Inflammatory macrophage (primary cell): ENCODE data around the gene GNAQ.

Experiments
- DNase-seq, 2 donors: peaks; one replicate each; pipeline ENCODE4 v3.0.0-alpha.2; 2020 to 2022

The GNAQ gene

GRCh38 chr9:77808751-77809081 lies 222.9 kb downstream of the GNAQ start:
- DNase-seq = peak; percentile 16 to 23

GRCh38 chr9:77807846-77808750 lies 223.5 kb downstream of the GNAQ start:
- DNase-seq = no peak

- peak; percentile 88 to 91 for DNase-seq
Observed at GRCh38 chr9:77807281-77807683, 224.3 kb downstream of the GNAQ start.

- DNase-seq = no peak
Observed at GRCh38 chr9:77806741-77807140, 224.9 kb downstream of the GNAQ start.

GRCh38 chr9:77805810-77806209 lies 225.8 kb downstream of the GNAQ start:
- DNase-seq = no peak

GRCh38 chr9:77803423-77803822 lies 228.2 kb downstream of the GNAQ start:
- no peak for DNase-seq

DNA sequence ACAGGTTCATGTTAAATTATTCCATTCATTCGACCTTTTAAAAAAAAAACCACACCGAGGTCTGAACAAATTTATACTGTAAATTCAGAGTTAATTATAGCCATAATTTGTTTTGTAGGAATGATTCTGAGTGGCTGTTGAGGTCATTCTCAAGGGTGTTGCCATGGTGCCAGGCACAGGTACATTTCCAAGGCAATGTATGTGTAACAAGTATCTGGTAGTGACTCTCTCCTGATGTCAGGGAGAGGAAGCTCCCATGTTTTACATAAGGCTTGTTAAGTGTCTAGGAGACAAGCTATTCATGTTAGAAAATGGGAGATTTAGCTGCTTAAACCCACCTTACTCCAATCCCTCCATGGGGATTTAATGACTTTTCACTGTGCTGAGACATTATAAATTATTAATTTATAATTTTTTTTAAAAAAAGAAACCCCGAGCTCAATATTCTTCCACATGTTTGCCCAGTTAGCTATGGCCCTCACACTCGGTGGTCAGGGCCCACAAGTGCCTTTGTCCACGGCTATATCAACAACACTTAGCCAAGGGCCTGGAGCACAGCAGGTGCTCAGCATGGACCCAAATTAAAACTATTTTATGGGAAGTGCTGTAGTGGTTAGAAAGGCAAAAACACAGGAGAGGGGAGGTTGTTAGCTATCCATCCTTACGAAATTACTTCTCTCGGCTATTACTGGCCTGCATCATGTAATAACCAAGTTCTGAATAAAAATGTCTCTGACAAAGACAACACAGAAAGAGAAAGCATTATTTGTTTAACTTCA lies 228.9 kb downstream of the GNAQ start:
- DNase-seq = no peak

DNA sequence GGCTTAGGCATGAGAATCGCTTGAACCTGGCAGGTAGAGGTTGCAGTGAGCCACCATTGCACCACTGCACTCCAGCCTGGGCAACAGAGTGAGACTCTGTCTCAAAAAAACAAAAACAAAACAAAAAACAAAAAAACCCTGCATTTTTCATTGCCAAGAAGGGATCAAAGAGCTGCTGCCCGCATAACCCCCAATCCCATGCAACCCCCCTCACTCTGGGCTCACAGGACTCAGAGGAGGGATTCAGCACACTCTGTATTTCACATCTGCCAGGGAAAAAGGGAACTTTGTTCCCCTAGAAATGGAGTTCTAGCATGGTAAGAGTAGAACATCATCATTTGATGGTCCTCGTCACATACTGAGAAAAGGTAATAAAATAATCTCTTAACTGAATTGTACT lies 229.5 kb downstream of the GNAQ start:
- no peak for DNase-seq

DNA sequence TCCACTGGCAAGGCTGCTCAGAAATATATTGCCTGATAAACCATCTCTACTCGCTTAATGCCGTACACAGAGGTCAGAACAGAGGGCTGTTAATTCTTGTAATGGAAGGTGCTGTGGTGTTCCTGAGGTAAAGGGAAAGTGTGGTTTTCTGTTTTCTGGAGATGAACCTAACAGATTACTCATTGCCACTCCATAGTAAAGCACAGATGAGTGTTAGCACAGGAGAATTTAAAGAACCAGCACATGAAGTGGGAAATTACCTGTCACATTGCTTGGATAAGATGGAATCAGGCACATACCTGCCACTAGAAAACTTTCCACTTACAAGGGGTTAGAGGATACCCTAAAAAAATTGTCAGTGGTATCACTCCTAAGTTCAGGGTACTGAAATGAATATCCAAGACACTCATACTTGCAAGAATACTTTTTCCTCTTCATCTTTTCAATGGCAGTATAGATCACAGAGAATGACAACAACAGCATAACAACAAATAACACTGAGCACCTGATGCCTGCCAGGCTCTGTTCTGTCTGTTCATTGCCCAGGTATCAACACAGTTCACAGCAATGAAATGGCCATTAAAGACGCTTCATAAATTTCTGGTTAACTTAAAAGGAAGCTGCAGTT lies 230.6 kb downstream of the GNAQ start:
- DNase-seq = no peak

GRCh38 chr9:77798140-77798539 lies 233.5 kb downstream of the GNAQ start:
- peak; percentile 23 to 71 for DNase-seq

- DNase-seq = no peak
Observed at GRCh38 chr9:77794985-77795384, 236.6 kb downstream of the GNAQ start.

- peak in 1 of 2 donors; percentile 33 for DNase-seq
Observed at GRCh38 chr9:77793849-77794248, 237.8 kb downstream of the GNAQ start.

GRCh38 chr9:77789891-77790290 lies 241.7 kb downstream of the GNAQ start:
- DNase-seq = no peak

DNA sequence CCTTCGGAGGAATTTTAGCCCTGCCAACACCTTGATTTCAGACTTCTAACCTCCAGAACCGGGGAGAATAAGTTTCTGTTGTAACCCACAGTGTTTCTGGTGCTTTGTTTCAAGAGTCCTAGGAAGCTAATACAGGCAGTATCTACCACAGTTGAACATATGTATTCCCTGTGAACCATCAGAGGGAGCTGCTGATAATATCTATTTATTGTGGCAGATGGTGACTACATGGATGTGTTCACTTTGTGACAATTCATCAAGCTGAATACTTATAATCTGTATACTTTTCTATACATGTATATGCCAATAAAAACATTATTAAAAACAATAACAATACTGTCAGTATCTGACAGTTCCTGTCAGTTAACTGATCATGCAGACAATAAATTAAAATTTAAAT lies 246.3 kb downstream of the GNAQ start:
- DNase-seq = no peak

DNA sequence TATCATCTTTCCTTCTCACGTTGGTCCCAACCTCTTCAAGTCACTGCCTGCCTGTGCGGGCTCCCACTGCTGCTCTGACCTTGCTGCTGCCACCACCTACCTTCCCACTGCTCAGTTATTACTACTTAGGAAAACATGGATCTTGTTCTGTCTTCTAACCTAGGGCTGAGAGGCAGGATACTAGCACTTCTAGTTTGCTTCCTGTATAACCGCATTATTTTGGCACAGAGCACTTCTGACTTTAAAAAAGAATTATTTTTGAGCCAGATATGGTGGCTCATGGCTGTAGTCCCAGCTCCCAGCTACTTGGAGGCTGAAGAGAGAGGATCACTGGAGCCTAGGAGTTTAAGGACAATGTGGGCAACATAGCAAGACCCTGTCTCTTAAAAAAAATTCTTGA lies 248.1 kb downstream of the GNAQ start:
- DNase-seq = no peak

DNA sequence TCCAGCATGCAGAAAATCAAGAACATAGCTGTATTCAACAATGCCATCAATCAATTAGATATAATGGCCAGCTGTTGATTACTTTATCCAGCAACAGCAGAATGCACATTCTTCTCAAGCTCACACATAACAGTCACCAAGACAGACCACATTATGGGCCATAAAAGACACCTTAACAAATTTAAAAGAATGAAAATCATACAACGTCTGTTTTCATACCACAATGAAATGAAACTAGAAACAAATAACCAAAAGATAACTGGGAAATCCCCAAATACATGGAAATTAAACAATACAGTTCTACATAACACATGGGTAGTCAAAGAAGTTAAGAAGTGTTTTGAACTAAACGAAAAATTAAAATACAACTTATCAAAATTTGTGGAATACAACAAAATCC lies 252.6 kb downstream of the GNAQ start:
- DNase-seq = no peak

DNA sequence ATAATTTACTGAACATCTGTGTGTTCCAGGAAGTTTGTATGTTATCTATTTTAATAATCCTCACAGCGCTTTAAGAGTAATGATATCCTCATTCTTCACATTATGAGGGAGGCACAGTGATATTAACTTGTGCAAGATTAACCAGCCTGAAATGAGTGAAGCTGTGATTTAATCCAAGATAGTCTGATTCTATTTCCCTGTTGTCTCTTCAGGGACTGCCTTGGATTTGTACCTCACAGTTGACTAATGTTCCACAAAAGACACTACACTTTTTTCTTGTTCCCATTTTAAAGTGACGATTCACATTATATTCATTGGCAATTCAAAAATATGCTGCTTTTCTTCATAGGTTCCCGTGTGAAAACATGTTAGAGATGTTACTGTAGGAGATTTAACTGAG lies 258.2 kb downstream of the GNAQ start:
- DNase-seq = peak in 1 of 2 donors; percentile 23

DNA sequence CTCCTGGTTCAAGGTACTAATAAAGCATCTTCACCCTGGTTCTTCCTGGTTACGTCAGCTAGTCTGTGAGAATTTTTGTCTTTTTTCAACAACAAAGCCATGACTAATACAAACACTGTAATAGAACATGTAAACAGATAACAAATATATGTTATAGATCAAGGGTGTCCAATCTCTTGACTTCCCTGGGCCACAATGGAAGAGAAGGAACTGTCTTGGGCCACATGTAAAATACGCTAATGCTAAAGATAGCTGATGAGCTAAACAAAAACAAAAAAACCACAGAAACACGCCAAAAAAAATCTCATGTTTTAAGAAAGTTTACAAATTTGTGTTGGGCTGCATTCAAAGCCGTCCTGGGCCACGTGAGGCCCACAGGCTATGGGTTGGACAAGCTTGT lies 259.0 kb downstream of the GNAQ start:
- DNase-seq = no peak

- DNase-seq = no peak
Observed at GRCh38 chr9:77771171-77771570, 260.4 kb downstream of the GNAQ start.

DNA sequence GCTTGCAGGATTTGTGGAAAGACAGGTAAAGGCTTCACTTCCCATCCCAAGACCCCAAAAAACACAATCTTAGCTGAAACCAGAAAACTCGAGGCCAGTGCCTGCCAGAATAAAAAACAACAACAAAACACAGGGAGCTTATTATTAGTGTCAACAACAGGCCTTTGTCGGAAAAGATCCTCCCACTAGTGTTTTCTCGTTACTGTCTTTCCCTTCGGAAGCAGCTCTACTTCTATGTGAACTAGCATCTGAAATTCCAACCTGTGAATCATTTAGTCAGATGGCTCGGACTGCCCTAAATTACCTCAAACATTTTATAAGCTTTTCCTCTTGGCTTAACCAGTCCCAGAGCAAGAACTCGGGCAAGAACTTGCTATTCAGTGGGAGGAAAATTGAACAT lies 261.3 kb downstream of the GNAQ start:
- DNase-seq = no peak

GRCh38 chr9:77769246-77769645 lies 262.4 kb downstream of the GNAQ start:
- peak; percentile 3 to 26 for DNase-seq

DNA sequence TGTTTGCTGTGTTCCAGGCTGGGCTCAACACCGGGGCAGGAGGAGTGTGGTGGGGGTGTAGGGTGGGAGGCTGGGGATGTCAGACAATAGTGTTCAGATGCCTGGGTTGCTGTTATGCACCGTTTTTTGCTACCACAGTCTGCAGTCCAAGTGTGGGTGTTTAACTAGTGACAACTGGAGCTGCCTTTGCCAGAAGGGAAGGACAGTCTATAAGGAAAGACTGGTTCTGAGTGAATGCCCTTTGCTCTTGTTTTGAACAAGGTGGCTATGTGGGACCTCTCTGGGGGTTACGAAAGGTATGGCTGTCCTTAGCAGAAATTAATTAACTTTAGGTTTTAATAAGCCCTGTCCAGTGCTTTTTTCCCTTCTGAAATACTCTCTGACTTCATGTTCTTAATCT lies 265.0 kb downstream of the GNAQ start:
- no peak for DNase-seq

DNA sequence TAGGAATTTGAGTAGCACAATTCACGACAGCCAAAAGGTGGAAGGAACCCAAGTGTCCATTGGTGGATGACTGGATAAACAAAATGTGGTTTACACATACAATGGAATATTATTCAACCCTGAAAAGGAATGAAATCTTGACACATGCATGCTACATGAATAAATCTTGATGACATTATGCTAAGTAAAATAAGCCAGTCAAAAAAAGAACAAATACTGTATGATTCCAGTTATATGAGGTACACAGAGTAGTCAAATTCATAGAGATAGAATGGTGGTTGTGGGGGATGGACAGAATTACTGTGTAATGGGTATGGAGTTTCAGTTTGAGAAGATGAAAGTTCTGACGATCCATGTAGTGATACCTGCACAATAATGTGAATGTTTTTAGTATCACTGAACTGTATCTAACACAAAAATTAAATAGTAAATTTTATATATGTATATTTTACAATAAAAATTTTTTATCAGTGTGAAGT lies 265.8 kb downstream of the GNAQ start:
- DNase-seq = no peak
